Measurements from ENCODE around the gene PLEKHG1. TPM values are rescaled to one million over a fixed set of nuclear protein-coding genes. Genes with fewer than 3 reads are reported as not detected.

The PLEKHG1 gene
- total and polyA plus RNA-seq, 4 donors, result 3.0 to 11.9 (median 5.2) TPM

DNA sequence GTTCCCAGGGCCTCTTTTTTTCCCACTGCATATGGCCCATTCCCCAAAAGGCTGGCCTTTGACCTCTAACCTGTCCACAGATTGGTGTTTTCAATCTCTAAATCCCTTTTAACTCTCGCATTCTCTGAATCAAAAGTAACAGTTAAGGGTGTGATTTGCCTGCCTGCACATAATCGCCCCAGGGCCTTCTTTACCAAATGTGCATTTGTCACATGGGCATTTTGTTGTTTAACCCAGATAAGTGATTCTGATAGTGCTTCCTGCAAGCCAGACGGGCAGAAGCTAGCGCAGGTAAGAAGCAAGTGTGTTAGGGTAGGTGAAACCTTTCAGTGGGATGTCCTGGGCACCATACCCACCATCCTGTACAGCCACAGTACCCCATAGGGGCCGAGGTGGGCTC, 49.4 kb upstream of the PLEKHG1 start:
- WGBS, result 94% methylated on average over 5 of the region's 5 CpGs
- Histone ChIP-seq H3K9me3 (ENCODE audit: control insufficient read depth in 4 of 4, low read length in 3 of 4) (no peaks in the 10 kb centered on the region), H3K27me3 (ENCODE audit: control insufficient read depth in 4 of 4, insufficient read depth in 4 of 4, low read length in 3 of 4) (no peaks in the 10 kb centered on the region), H3K27ac (ENCODE audit: low read depth in 1 of 2, low read length in 2 of 2) (no peak overlapping the region), H3K4me3 (ENCODE audit: low read depth in 1 of 3, low read length in 3 of 3) (no peak overlapping the region), H3K36me3 (ENCODE audit: control insufficient read depth in 4 of 4, insufficient read depth in 3 of 4, low read depth in 1 of 4, low read length in 3 of 4) (no peaks in the 10 kb centered on the region), H3K4me1 (ENCODE audit: control insufficient read depth in 4 of 4, insufficient read depth in 4 of 4, low read length in 3 of 4) (peaks cover 0 to 20% (median 14%) of the 10 kb centered on the region in 4 donors), H3K9ac (ENCODE audit: low read depth in 1 of 2, low read length in 2 of 2) (no peak overlapping the region)
- DNase-seq (ENCODE audit: low spot score), result no peak
- no peak for TF ChIP-seq HNF4G (IDR thresholded peaks at IDR 0.05)
- no peak for TF ChIP-seq EGR1 (IDR thresholded peaks at IDR 0.05; ENCODE audit: low read depth in 2 of 2)
- no peak for TF ChIP-seq RAD21 (IDR thresholded peaks at IDR 0.05)
- TF ChIP-seq RXRA (IDR thresholded peaks at IDR 0.05), result no peak
- TF ChIP-seq HNF4A (conservative IDR thresholded peaks at IDR 0.05), result no peak
- TF ChIP-seq, protein P1, sequence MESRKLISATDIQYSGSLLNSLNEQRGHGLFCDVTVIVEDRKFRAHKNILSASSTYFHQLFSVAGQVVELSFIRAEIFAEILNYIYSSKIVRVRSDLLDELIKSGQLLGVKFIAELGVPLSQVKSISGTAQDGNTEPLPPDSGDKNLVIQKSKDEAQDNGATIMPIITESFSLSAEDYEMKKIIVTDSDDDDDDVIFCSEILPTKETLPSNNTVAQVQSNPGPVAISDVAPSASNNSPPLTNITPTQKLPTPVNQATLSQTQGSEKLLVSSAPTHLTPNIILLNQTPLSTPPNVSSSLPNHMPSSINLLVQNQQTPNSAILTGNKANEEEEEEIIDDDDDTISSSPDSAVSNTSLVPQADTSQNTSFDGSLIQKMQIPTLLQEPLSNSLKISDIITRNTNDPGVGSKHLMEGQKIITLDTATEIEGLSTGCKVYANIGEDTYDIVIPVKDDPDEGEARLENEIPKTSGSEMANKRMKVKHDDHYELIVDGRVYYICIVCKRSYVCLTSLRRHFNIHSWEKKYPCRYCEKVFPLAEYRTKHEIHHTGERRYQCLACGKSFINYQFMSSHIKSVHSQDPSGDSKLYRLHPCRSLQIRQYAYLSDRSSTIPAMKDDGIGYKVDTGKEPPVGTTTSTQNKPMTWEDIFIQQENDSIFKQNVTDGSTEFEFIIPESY (IDR thresholded peaks at IDR 0.05), result no peak
- TF ChIP-seq FOXA2 (IDR thresholded peaks at IDR 0.05), result no peak
- TF ChIP-seq CTCF (IDR thresholded peaks at IDR 0.05; ENCODE audit: low read depth, low read length, missing input control), result no peak
- no peak for TF ChIP-seq JUND (IDR thresholded peaks at IDR 0.05)

- no peak overlapping the region for H3K4me3 ChIP-seq (ENCODE audit: low read depth in 1 of 3, low read length in 3 of 3)
- no peaks in the 10 kb centered on the region for H3K9me3 ChIP-seq (ENCODE audit: control insufficient read depth in 4 of 4, low read length in 3 of 4)
- H3K27ac ChIP-seq (ENCODE audit: low read depth in 1 of 2, low read length in 2 of 2), result no peak overlapping the region
- H3K36me3 ChIP-seq (ENCODE audit: control insufficient read depth in 4 of 4, insufficient read depth in 3 of 4, low read depth in 1 of 4, low read length in 3 of 4), result no peaks in the 10 kb centered on the region
- TF ChIP-seq RXRA (IDR thresholded peaks at IDR 0.05) (no peak), HNF4A (conservative IDR thresholded peaks at IDR 0.05) (no peak), MAX (IDR thresholded peaks at IDR 0.05) (no peak), NR2F2 (IDR thresholded peaks at IDR 0.05) (no peak), EGR1 (IDR thresholded peaks at IDR 0.05; ENCODE audit: low read depth in 2 of 2) (no peak), JUND (IDR thresholded peaks at IDR 0.05) (no peak), TAF1 (conservative IDR thresholded peaks at IDR 0.05) (no peak)
- no peaks in the 10 kb centered on the region for H3K4me1 ChIP-seq (ENCODE audit: control insufficient read depth in 4 of 4, insufficient read depth in 4 of 4, low read length in 3 of 4)
- no peak overlapping the region for H3K9ac ChIP-seq (ENCODE audit: low read depth in 1 of 2, low read length in 2 of 2)
- no peak for DNase-seq (ENCODE audit: low spot score)
- 79% methylated on average over 5 of the region's 5 CpGs for WGBS
- H3K27me3 ChIP-seq (ENCODE audit: control insufficient read depth in 4 of 4, insufficient read depth in 4 of 4, low read length in 3 of 4), result no peaks in the 10 kb centered on the region
Observed at GRCh38 chr6:150557043-150557599, 42.6 kb upstream of the PLEKHG1 start.

DNA sequence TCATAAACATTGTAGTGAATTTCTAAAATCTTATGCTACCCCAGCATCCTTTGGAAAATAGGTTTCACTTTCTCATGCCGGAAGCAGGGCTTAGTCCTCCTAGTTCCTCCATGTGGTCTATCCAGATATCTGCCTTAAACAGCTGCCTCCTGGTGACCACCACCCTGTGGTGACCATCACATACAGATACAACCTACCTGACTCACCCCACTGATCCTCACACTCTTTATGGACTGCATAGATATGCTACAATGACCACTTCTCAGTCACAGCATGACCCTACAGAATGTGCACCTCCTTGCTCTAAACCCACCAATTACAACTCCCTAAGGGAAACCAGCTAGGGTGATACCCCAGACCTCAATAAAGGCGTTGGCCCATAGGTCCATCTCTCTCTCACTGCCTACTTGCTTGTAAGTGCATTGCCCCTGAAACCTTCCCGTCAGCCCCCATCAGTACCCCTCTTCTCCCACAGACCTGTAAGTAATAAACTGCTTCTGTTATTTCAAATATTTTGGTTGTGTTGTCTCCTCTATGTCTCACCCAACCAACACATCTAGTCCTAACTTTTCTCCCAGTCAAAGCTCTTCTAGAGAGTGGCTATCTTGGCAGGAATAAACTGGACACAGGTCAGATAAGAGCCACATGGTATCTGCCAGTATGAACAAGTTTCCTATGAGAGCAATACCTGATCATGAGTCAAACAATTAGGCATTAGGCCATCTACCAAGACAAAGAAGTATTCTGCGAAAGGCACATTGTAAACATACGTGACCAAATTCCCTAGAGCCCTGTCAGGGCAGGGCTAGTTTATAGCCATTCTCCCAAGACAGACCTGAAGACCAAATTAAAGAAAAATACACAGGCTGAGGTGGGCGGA, 39.4 kb upstream of the PLEKHG1 start:
- H3K27me3 ChIP-seq (ENCODE audit: control insufficient read depth in 4 of 4, insufficient read depth in 4 of 4, low read length in 3 of 4), result no peaks in the 10 kb centered on the region
- no peak for DNase-seq (ENCODE audit: low spot score)
- 87% methylated on average over 6 of the region's 6 CpGs for WGBS

More for the DNA sequence above, 39.4 kb upstream of the PLEKHG1 start:
- Histone ChIP-seq H3K9ac (ENCODE audit: low read depth in 1 of 2, low read length in 2 of 2) (no peak overlapping the region), H3K9me3 (ENCODE audit: control insufficient read depth in 4 of 4, low read length in 3 of 4) (no peaks in the 10 kb centered on the region), H3K36me3 (ENCODE audit: control insufficient read depth in 4 of 4, insufficient read depth in 3 of 4, low read depth in 1 of 4, low read length in 3 of 4) (no peaks in the 10 kb centered on the region), H3K4me3 (ENCODE audit: low read depth in 1 of 3, low read length in 3 of 3) (no peak overlapping the region), H3K4me1 (ENCODE audit: control insufficient read depth in 4 of 4, insufficient read depth in 4 of 4, low read length in 3 of 4) (peaks cover 0 to under 1% (median 0%) of the 10 kb centered on the region in 4 donors), H3K27ac (ENCODE audit: low read depth in 1 of 2, low read length in 2 of 2) (no peak overlapping the region)
- TF ChIP-seq YY1 (IDR thresholded peaks at IDR 0.05), result no peak
- TF ChIP-seq, protein P1 (IDR thresholded peaks at IDR 0.05), result no peak
- TF ChIP-seq MAX (IDR thresholded peaks at IDR 0.05), result no peak
- TF ChIP-seq JUND (IDR thresholded peaks at IDR 0.05), result no peak
- no peak for TF ChIP-seq TAF1 (conservative IDR thresholded peaks at IDR 0.05)
- no peak for TF ChIP-seq HNF4G (IDR thresholded peaks at IDR 0.05)

All from liver (tissue), 9 donors.